ENCODE data around the gene SLC25A21. TPM values are rescaled to one million over a fixed set of nuclear protein-coding genes. Genes with fewer than 3 reads are reported as not detected.

The SLC25A21 gene
- total RNA-seq, 1 experiment from 2014 or later, result 7.1 TPM

- Histone ChIP-seq H2BK12ac (ENCODE audit: insufficient read length, low read depth, low read length) (no peak overlapping the region), H3K18ac (ENCODE audit: insufficient read length, low read depth, low read length) (no peak overlapping the region), H3K27ac (ENCODE audit: insufficient read length, low read depth, low read length) (no peak overlapping the region), H3K14ac (ENCODE audit: insufficient read depth, low read length) (no peak overlapping the region), H4K20me1 (ENCODE audit: control insufficient read depth, insufficient read depth, insufficient read length) (no peaks in the 10 kb centered on the region), H4K8ac (replicated peaks; ENCODE audit: insufficient read length, low read depth, low read length) (no peak overlapping the region), H2BK5ac (ENCODE audit: insufficient read length, low read length) (no peak overlapping the region), H2AFZ (ENCODE audit: low read length) (no peak overlapping the region), H3K4ac (ENCODE audit: low read depth, low read length) (no peak overlapping the region), H3K79me2 (ENCODE audit: insufficient read depth, low read length) (no peaks in the 10 kb centered on the region), H4K91ac (ENCODE audit: insufficient read length, low read depth, low read length) (no peak overlapping the region), H2BK120ac (ENCODE audit: low read depth, low read length, poor library complexity, severe bottlenecking) (no peak overlapping the region), H3T11ph (ENCODE audit: low read length) (no peak overlapping the region), H3K4me1 (ENCODE audit: insufficient read depth, low read length) (no peaks in the 10 kb centered on the region), H2BK20ac (ENCODE audit: low read depth, low read length, poor library complexity, severe bottlenecking) (no peak overlapping the region), H3K4me2 (ENCODE audit: insufficient read depth, insufficient read length, low read length) (no peak overlapping the region), H4K5ac (ENCODE audit: insufficient read length, low read depth, low read length) (no peak overlapping the region), H2BK15ac (ENCODE audit: low read depth, low read length) (no peak overlapping the region), H3K9ac (ENCODE audit: extremely low read depth, insufficient read length, low read length) (no peak overlapping the region), H3K23me2 (ENCODE audit: insufficient read length, low read depth, low read length, poor library complexity, severe bottlenecking) (no peaks in the 10 kb centered on the region), H3K79me1 (ENCODE audit: insufficient read depth, low read depth, low read length, poor library complexity, severe bottlenecking) (no peaks in the 10 kb centered on the region), H3K27me3 (ENCODE audit: insufficient read depth, low read length) (no peaks in the 10 kb centered on the region), H3K9me3 (ENCODE audit: control insufficient read depth, low read depth, low read length) (no peaks in the 10 kb centered on the region), H3K23ac (ENCODE audit: insufficient read length, low read depth, low read length) (no peak overlapping the region), H3K56ac (ENCODE audit: insufficient read length, low read depth, low read length) (no peak overlapping the region), H2AK5ac (ENCODE audit: insufficient read length, low read length) (no peak overlapping the region)
- no peaks in the 10 kb centered on the region for H3K27me3 Mint-ChIP-seq (ENCODE audit: low read depth)
- no peak overlapping the region for H3K4me3 Mint-ChIP-seq
- H3K9me3 Mint-ChIP-seq, result no peaks in the 10 kb centered on the region
- H3K27ac Mint-ChIP-seq, result peak overlapping the region in 1 of 3 experiments; percentile 71; a peak in 1 of 7 replicates
- H3K4me1 Mint-ChIP-seq, result peaks cover 8% of the 10 kb centered on the region in 2 experiments
- no peak for TF ChIP-seq CTCF (conservative IDR thresholded peaks at IDR 0.05)
- no peaks in the 10 kb centered on the region for H3K36me3 Mint-ChIP-seq (ENCODE audit: insufficient read depth in 1 of 3, low read depth in 3 of 3)
- DNase-seq, result no peak
- no CpG with 5 or more reads among the region's 6 CpGs for WGBS (ENCODE audit: extremely low coverage, insufficient read length, low lambda C conversion rate)
Observed at GRCh38 chr14:36844443-36845195, 327.8 kb downstream of the SLC25A21 start.

All from H9 (cell line).